Bronchial epithelial cell (primary cell): ENCODE measurements around the gene DOLK. TPM values are rescaled to one million over a fixed set of nuclear protein-coding genes. Genes with fewer than 3 reads are reported as not detected.

Experiments
- DNase-seq: peaks from one replicate; pipeline ENCODE4 v3.0.0-alpha.2; 2010; ENCODE audit warnings: low read depth
- FAIRE-seq: peaks from 2 replicates; lab custom pipeline; 2011; peaks lifted over from hg19 to GRCh38; lab: Jason Lieb, UNC
- H3K27me3 ChIP-seq: 2 replicates; pipeline ENCODE4 v1.5.1; 2011; ENCODE audit warnings: low read length; ENCODE audit not compliant: control insufficient read depth, insufficient read depth
- H3K36me3 ChIP-seq: 2 replicates; pipeline ENCODE4 v1.5.1; 2011; ENCODE audit warnings: low read length; ENCODE audit not compliant: control insufficient read depth, insufficient read depth
- H3K4me3 ChIP-seq: 2 replicates; pipeline ENCODE4 v1.5.1; 2011; ENCODE audit warnings: mild to moderate bottlenecking, low read depth, low read length, control low read depth
- total RNA-seq: library from RNA; depleted of rRNA; stranded (reverse); fragments of >200 nt; gene quantifications from 2 replicates; pipeline ENCODE4 v1.2.1, GENCODE V29; 2014
- TF ChIP-seq, protein P1 (sequence below): IDR thresholded peaks from 2 replicates; pipeline ENCODE4 v1.5.1; 2011; ENCODE audit warnings: mild to moderate bottlenecking, moderate library complexity, low read length, control low read depth, inconsistent platforms; ENCODE audit not compliant: insufficient read depth, severe bottlenecking

DOLK gene
- total RNA-seq, 1 donor from 2014 or later = 22.6 TPM

DNA sequence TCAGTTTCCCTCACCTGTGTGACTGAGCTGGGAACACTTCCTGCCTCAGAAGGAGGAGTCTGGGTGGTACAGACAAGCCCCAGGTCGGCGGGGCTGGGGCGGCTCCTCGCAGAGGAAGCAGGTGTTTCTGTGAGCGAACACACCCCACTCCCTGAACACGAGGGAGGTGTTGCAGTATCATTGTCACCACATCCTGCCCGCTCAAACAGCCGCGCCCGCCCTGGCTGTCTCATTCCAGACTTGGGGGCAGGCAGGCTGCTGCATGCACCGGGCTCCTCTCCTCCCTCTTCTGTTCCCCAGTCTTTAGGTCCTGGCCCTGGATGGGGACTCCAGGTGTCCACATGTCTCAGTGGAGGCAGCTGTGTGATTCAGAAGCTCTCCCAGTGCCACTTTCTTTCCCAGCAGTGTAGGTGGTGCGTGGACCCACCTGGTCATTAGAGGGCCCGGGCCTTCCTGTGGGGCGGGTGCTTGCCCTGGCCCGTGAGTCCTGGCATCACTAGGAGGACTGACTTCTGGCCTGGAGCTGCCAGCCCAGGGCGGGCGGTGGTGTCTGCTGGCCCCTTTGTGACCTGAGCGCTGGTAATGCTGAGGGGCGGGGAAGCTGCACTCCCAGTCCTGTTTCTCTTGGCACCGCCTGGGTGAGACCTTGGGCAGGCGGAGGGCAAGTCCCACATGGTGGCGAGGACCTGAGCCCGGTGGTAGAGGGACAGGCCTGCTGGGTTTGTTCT, 44.9 kb downstream of the DOLK start:
- Histone ChIP-seq H3K4me3 (no peak overlapping the region), H3K36me3 (peaks cover 22% of the 10 kb centered on the region), H3K27me3 (no peaks in the 10 kb centered on the region)
- TF ChIP-seq, protein P1, sequence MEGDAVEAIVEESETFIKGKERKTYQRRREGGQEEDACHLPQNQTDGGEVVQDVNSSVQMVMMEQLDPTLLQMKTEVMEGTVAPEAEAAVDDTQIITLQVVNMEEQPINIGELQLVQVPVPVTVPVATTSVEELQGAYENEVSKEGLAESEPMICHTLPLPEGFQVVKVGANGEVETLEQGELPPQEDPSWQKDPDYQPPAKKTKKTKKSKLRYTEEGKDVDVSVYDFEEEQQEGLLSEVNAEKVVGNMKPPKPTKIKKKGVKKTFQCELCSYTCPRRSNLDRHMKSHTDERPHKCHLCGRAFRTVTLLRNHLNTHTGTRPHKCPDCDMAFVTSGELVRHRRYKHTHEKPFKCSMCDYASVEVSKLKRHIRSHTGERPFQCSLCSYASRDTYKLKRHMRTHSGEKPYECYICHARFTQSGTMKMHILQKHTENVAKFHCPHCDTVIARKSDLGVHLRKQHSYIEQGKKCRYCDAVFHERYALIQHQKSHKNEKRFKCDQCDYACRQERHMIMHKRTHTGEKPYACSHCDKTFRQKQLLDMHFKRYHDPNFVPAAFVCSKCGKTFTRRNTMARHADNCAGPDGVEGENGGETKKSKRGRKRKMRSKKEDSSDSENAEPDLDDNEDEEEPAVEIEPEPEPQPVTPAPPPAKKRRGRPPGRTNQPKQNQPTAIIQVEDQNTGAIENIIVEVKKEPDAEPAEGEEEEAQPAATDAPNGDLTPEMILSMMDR = no peak
- DNase-seq = peak; percentile 86
- FAIRE-seq = peak; percentile 55

DNA sequence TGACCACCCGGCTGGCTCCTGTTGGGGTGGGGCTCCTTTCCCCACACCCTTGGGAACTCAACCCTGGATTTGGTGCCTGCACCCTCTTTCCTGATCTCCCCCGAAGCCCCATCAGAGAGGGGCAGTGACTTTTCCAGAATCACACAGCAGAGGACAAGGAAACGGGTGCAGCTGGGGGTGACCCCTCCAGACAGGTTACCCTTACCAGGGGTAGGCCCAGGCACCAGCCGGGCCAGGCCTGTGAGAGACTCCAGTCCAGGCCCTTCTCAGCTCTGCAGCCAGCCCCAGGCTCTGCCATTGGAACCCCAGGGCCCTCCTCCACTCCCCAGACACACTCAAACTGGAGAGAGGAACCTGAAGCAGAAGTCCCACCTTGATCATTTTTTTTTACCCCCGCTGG, 45.6 kb downstream of the DOLK start:
- Histone ChIP-seq H3K4me3 (no peak overlapping the region), H3K27me3 (no peaks in the 10 kb centered on the region), H3K36me3 (peaks cover 17% of the 10 kb centered on the region)
- FAIRE-seq (no peak), DNase-seq (no peak)
- TF ChIP-seq, protein P1 = no peak

DNA sequence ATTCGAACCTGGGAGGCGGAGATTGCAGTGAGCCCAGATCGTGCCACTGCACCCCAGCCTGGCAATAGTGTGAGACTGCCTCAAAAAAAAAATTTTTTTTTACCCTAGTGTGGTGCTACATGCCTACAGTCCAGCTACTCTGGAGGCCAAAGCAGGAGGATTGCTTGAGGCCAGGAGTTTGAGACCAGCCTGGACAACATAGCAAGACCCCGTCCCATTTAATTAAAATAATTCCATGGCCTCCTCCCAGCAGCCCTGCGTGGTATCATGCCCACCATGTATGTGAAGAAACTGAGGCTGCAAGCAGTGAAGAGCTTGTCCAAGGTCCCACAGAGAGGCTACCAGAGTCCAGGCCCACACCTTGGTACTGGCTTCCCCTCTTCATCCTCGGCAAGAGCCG, 46.0 kb downstream of the DOLK start:
- DNase-seq (no peak), FAIRE-seq (no peak)
- Histone ChIP-seq H3K4me3 (no peak overlapping the region), H3K36me3 (peaks cover 16% of the 10 kb centered on the region), H3K27me3 (no peaks in the 10 kb centered on the region)
- TF ChIP-seq, protein P1 = no peak

DNA sequence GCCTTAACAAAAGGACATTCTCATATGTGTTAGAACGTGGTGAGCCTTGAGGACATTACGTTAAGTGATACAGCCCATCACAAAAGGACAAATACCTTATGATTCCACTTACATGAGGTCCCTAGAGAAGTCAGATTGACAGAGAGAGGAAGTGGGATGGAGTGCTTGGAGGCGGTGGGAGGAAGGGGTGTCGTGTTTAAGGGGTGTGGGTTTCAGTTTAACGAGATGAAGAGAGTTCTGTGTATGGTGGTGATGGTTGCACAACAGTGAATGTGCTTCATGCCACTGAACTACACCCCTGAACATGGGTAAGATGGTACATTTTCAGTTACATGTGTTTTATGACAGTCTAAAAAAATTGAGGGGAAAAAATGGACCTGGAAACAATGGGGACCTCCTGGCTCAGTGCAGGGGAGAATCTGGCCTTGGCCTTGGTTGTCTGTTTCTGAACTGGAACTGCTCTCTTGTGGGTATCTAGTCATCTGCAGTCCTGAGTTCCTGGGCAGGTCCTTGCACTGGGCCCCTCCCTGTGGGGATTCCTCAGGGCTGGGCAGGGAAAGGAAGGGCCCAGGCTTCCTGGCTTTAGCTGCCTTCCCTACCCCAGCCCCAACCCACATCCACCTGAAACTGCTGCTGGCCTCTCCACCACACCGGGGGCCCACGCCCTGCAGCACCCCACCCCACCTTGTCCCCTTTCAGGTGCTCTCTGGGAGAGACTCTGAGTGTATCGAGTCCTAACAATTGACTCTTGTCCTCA, 47.7 kb downstream of the DOLK start:
- TF ChIP-seq, protein P1 = no peak
- no peak overlapping the region for H3K4me3 ChIP-seq
- H3K27me3 ChIP-seq = no peaks in the 10 kb centered on the region
- DNase-seq (peak; percentile 57), FAIRE-seq (peak; percentile 36)
- H3K36me3 ChIP-seq = peaks cover 18% of the 10 kb centered on the region

DNA sequence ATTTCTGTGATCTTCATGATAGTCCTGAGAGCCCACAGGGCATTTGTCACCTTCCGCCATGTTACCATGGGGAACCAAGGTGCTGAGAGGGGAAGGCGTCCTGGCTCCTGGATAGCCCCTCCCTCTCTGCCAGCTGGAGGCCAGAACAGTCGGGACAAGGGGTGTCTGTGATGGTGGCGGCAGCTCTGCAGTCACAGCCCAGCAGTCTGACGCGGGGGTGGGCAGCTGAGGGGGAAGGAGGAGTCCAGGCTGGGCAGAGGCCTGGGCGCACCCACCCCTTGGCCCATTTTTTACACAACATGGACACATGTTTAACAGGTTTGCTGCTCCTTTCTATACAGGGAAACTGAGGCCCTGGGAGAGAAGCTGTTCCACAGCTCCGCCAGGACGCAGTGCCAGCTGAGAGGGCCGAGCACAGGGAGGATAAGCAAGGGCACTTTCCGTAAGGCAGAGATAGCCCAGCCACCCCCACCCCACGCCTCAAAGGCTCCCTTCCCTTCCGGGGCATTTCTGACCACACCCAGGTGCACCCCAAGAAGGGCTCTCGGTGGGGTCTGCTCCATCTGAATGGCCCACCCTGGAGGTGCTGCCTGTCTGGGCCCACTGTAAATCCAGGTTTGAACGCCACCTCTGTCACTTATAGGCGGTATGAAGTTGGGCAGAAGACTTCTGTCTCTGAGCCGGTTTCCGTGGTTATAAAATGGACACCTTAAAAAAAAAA, 48.4 kb downstream of the DOLK start:
- DNase-seq (no peak), FAIRE-seq (no peak)
- TF ChIP-seq, protein P1 = no peak
- Histone ChIP-seq H3K27me3 (no peaks in the 10 kb centered on the region), H3K4me3 (no peak overlapping the region), H3K36me3 (peaks cover 18% of the 10 kb centered on the region)
